Fibroblast of lung (primary cell): Measurements from ENCODE around the gene JMJD1C. TPM values are rescaled to one million over a fixed set of nuclear protein-coding genes. Genes with fewer than 3 reads are reported as not detected.

Experiments used
- DNase-seq, 2 donors: peaks; one replicate each; pipeline versions ENCODE4 v3.0.0 to v3.0.0-alpha.2; 2010; ENCODE audit warnings: low read depth in 2 of 2
- H2AFZ ChIP-seq: 2 replicates; pipeline ENCODE4 v1.5.1; 2012; ENCODE audit warnings: low read length, control low read depth, inconsistent platforms
- H3K27ac ChIP-seq: 2 replicates; pipeline ENCODE4 v1.5.1; 2011; ENCODE audit warnings: low read length, control low read depth; ENCODE audit not compliant: insufficient read depth
- H3K27me3 ChIP-seq: 2 replicates; pipeline ENCODE4 v1.5.1; 2011; ENCODE audit warnings: mild to moderate bottlenecking, low read length; ENCODE audit not compliant: control insufficient read depth, insufficient read depth
- H3K36me3 ChIP-seq: 2 replicates; pipeline ENCODE4 v1.5.1; 2011; ENCODE audit warnings: low read length; ENCODE audit not compliant: control insufficient read depth, insufficient read depth
- H3K4me1 ChIP-seq: 2 replicates; pipeline ENCODE4 v1.5.1; 2011; ENCODE audit warnings: low read length; ENCODE audit not compliant: control insufficient read depth, insufficient read depth; ENCODE audit errors: extremely low read depth
- H3K4me2 ChIP-seq: 2 replicates; pipeline ENCODE4 v1.5.1; 2011; ENCODE audit warnings: low read length, control low read depth; ENCODE audit not compliant: insufficient read depth; ENCODE audit errors: extremely low read depth
- H3K4me3 ChIP-seq, 4 experiments: fragments of 200-600 bp in 1 of 4; sonication (generic) in 1 of 4; replicated peaks in 1 of 4; 2 replicates each; pipeline ENCODE4 v1.5.1; 2011 to 2016; ENCODE audit warnings: low read length in 4 of 4, low read depth in 3 of 4, mild to moderate bottlenecking in 3 of 4, control low read depth in 2 of 4, inconsistent platforms in 1 of 4, mixed read lengths in 1 of 4; ENCODE audit not compliant: insufficient read depth in 1 of 4; ENCODE audit errors: control extremely low read depth in 1 of 4
- H3K79me2 ChIP-seq: 2 replicates; pipeline ENCODE4 v1.5.1; 2012; ENCODE audit warnings: mild to moderate bottlenecking, low read length, inconsistent platforms; ENCODE audit not compliant: control insufficient read depth, insufficient read depth
- H3K9ac ChIP-seq: 2 replicates; pipeline ENCODE4 v1.5.1; 2011; ENCODE audit warnings: mild to moderate bottlenecking, low read length, control low read depth; ENCODE audit not compliant: insufficient read depth
- H3K9me3 ChIP-seq: 2 replicates; pipeline ENCODE4 v1.5.1; 2012; ENCODE audit warnings: low read depth, low read length; ENCODE audit not compliant: control insufficient read depth, insufficient read depth
- H4K20me1 ChIP-seq: 2 replicates; pipeline ENCODE4 v1.5.1; 2011; ENCODE audit warnings: low read length; ENCODE audit not compliant: control insufficient read depth, insufficient read depth; ENCODE audit errors: extremely low read depth
- CTCF ChIP-seq, 2 donors: IDR thresholded peaks in 1 of 2; conservative IDR thresholded peaks in 1 of 2; 1 replicate in 1 of 2; 2 replicates in 1 of 2; pipeline ENCODE4 v1.5.1; 2011 to 2012; ENCODE audit warnings: low read length in 2 of 2, control low read depth in 1 of 2, inconsistent platforms in 1 of 2, low read depth in 1 of 2, mild to moderate bottlenecking in 1 of 2
- EZH2 ChIP-seq: IDR thresholded peaks from 2 replicates; pipeline ENCODE4 v1.5.1; 2012; ENCODE audit warnings: low read length, control low read depth, mild to moderate bottlenecking; ENCODE audit errors: missing control alignments
- polyA plus RNA-seq, 2 donors: library from polyadenylated mRNA; depleted of rRNA in 1 of 2; stranded (reverse) in 1 of 2; unstranded in 1 of 2; fragments of >200 nt; gene quantifications; 2 replicates each; pipeline ENCODE4 v1.2.1, GENCODE V29; 2011 to 2012; ENCODE audit warnings: missing spikeins in 1 of 2
- total RNA-seq: library from RNA; depleted of rRNA; stranded (reverse); fragments of >200 nt; gene quantifications from 2 replicates; pipeline ENCODE4 v1.2.1, GENCODE V29; 2014

JMJD1C gene
- total and polyA plus RNA-seq, 2 donors (not counting 1 experiment from before 2014, with no cell fraction given), result 39.9 to 67.0 TPM

- Histone ChIP-seq H3K4me2 (no peak overlapping the region), H3K27me3 (no peaks in the 10 kb centered on the region), H2AFZ (no peak overlapping the region), H4K20me1 (no peaks in the 10 kb centered on the region), H3K4me1 (no peaks in the 10 kb centered on the region), H3K36me3 (no peaks in the 10 kb centered on the region), H3K79me2 (peaks cover 35% of the 10 kb centered on the region), H3K9ac (no peak overlapping the region), H3K9me3 (no peaks in the 10 kb centered on the region), H3K27ac (no peak overlapping the region), H3K4me3 (no peak overlapping the region)
- TF ChIP-seq EZH2 (no peak), CTCF (conservative IDR thresholded peaks at IDR 0.05 in 1 of 2, IDR thresholded peaks at IDR 0.05 in 1 of 2; ENCODE audit: low read depth in 1 of 2, low read length in 2 of 2) (no peak)
- no peak for DNase-seq
Observed at GRCh38 chr10:63505562-63505961, 39.8 kb upstream of the JMJD1C start.

- H3K4me2 ChIP-seq, result no peak overlapping the region
- no peak for DNase-seq
- no peaks in the 10 kb centered on the region for H3K27me3 ChIP-seq
- H3K9ac ChIP-seq, result no peak overlapping the region
- no peaks in the 10 kb centered on the region for H3K4me1 ChIP-seq
- no peak overlapping the region for H3K27ac ChIP-seq
- no peak for TF ChIP-seq CTCF (conservative IDR thresholded peaks at IDR 0.05 in 1 of 2, IDR thresholded peaks at IDR 0.05 in 1 of 2; ENCODE audit: low read depth in 1 of 2, low read length in 2 of 2)
- TF ChIP-seq EZH2, result no peak
- no peaks in the 10 kb centered on the region for H3K9me3 ChIP-seq
- no peaks in the 10 kb centered on the region for H3K36me3 ChIP-seq
- peaks cover 35% of the 10 kb centered on the region for H3K79me2 ChIP-seq
- H2AFZ ChIP-seq, result no peak overlapping the region
- no peaks in the 10 kb centered on the region for H4K20me1 ChIP-seq
- no peak overlapping the region for H3K4me3 ChIP-seq
Observed at GRCh38 chr10:63504145-63504881, 38.5 kb upstream of the JMJD1C start.

GRCh38 chr10:63503395-63503794, 37.6 kb upstream of the JMJD1C start:
- H3K4me3 ChIP-seq, result no peak overlapping the region

More at GRCh38 chr10:63503395-63503794, 37.6 kb upstream of the JMJD1C start:
- H3K9ac ChIP-seq, result no peak overlapping the region
- no peaks in the 10 kb centered on the region for H3K4me1 ChIP-seq
- no peaks in the 10 kb centered on the region for H4K20me1 ChIP-seq
- no peak overlapping the region for H3K27ac ChIP-seq
- TF ChIP-seq CTCF (conservative IDR thresholded peaks at IDR 0.05 in 1 of 2, IDR thresholded peaks at IDR 0.05 in 1 of 2; ENCODE audit: low read depth in 1 of 2, low read length in 2 of 2), result no peak
- no peak for TF ChIP-seq EZH2
- H3K27me3 ChIP-seq, result no peaks in the 10 kb centered on the region
- no peaks in the 10 kb centered on the region for H3K36me3 ChIP-seq
- no peak overlapping the region for H2AFZ ChIP-seq
- no peak overlapping the region for H3K4me2 ChIP-seq
- H3K9me3 ChIP-seq, result no peaks in the 10 kb centered on the region
- peaks cover 40% of the 10 kb centered on the region for H3K79me2 ChIP-seq
- no peak for DNase-seq
